GM23338 (cell line): ENCODE results near the gene SPTA1. TPM values are rescaled to one million over a fixed set of nuclear protein-coding genes. Genes with fewer than 3 reads are reported as not detected.

ENCODE experiments used
- ATAC-seq: fragments of 200-7000 bp; cut with Tn5 transposase; 3 replicates; pipeline ENCODE4 v1.9.1; 2020
- DNase-seq: peaks from one replicate; pipeline ENCODE4 v3.0.0-alpha.2; 2015; ENCODE audit warnings: low spot score
- H2AFZ ChIP-seq: fragments of 200-600 bp; sonication (generic); 2 replicates; pipeline ENCODE4 v1.8.0; 2016; ENCODE audit warnings: antibody characterized with exemption, mild to moderate bottlenecking, moderate library complexity
- H3F3A ChIP-seq: fragments of 200-600 bp; sonication (generic); replicated peaks from 2 replicates; pipeline ENCODE4 v1.8.0; 2017; ENCODE audit warnings: antibody characterized with exemption, mixed run types, low read depth
- H3K27ac ChIP-seq: fragments of 200-600 bp; sonication (generic); 2 replicates; pipeline ENCODE4 v1.6.1; 2016; ENCODE audit warnings: low read depth
- H3K27me3 ChIP-seq: fragments of 200-600 bp; sonication (generic); 2 replicates; pipeline ENCODE4 v1.8.0; 2016; ENCODE audit warnings: mild to moderate bottlenecking, mixed run types, moderate library complexity; ENCODE audit not compliant: insufficient read depth
- H3K36me3 ChIP-seq: fragments of 200-600 bp; sonication (generic); 2 replicates; pipeline ENCODE4 v1.8.0; 2016; ENCODE audit warnings: mild to moderate bottlenecking; ENCODE audit not compliant: insufficient read depth
- H3K4me1 ChIP-seq: fragments of 200-600 bp; sonication (generic); 2 replicates; pipeline ENCODE4 v1.8.0; 2016; ENCODE audit warnings: mild to moderate bottlenecking, moderate library complexity; ENCODE audit not compliant: insufficient read depth
- H3K4me2 ChIP-seq: fragments of 200-600 bp; sonication (generic); 2 replicates; pipeline ENCODE4 v1.7.1; 2017; ENCODE audit warnings: mixed run types
- H3K4me3 ChIP-seq: fragments of 200-600 bp; sonication (generic); 2 replicates; pipeline ENCODE4 v1.6.1; 2016; ENCODE audit warnings: mixed run types
- H3K79me2 ChIP-seq: fragments of 200-600 bp; sonication (generic); replicated peaks from 2 replicates; pipeline ENCODE4 v1.8.0; 2017; ENCODE audit warnings: mild to moderate bottlenecking; ENCODE audit not compliant: insufficient read depth
- H3K9me2 ChIP-seq: fragments of 200-600 bp; sonication (generic); 2 replicates; pipeline ENCODE4 v1.8.0; 2017; ENCODE audit not compliant: insufficient read depth
- H4K20me1 ChIP-seq: fragments of 200-600 bp; sonication (generic); replicated peaks from 2 replicates; pipeline ENCODE4 v1.8.0; 2017; ENCODE audit warnings: mild to moderate bottlenecking; ENCODE audit not compliant: insufficient read depth
- H3K27ac Mint-ChIP-seq: 2 replicates; pipeline ENCODE4 v1.8.0; 2020; ENCODE audit warnings: inconsistent platforms, mild to moderate bottlenecking, moderate library complexity, mixed read lengths
- H3K27me3 Mint-ChIP-seq: 3 replicates; pipeline ENCODE4 v1.8.0; 2022; ENCODE audit warnings: low read depth, mild to moderate bottlenecking, moderate library complexity, mixed read lengths, inconsistent platforms; ENCODE audit not compliant: insufficient read depth, poor library complexity
- H3K36me3 Mint-ChIP-seq: 3 replicates; pipeline ENCODE4 v1.8.0; 2021; ENCODE audit warnings: low read depth, mild to moderate bottlenecking, inconsistent platforms, moderate library complexity, mixed read lengths
- H3K4me1 Mint-ChIP-seq: 3 replicates; pipeline ENCODE4 v1.8.0; 2020; ENCODE audit warnings: mild to moderate bottlenecking, inconsistent platforms, mixed read lengths
- H3K4me3 Mint-ChIP-seq: 3 replicates; pipeline ENCODE4 v1.8.0; 2021; ENCODE audit warnings: moderate library complexity, mild to moderate bottlenecking, inconsistent platforms, mixed read lengths
- H3K9me3 Mint-ChIP-seq: 3 replicates; pipeline ENCODE4 v1.8.0; 2020; ENCODE audit warnings: moderate library complexity, mild to moderate bottlenecking, inconsistent platforms, mixed read lengths
- CREB1 ChIP-seq: fragments of 250-450 bp; sonication (Bioruptor Pico); IDR thresholded peaks from 2 replicates; pipeline ENCODE4 v1.5.0; 2020; ENCODE audit warnings: low read depth, mild to moderate bottlenecking, moderate library complexity
- EZH2 ChIP-seq: fragments of 200-600 bp; sonication (generic); IDR thresholded peaks from one replicate; pipeline ENCODE4 v1.8.0; 2017; ENCODE audit warnings: antibody characterized with exemption, mild to moderate bottlenecking, low read depth; ENCODE audit not compliant: unreplicated experiment
- EZH2phosphoT487 ChIP-seq: fragments of 200-600 bp; sonication (generic); IDR thresholded peaks from one replicate; pipeline ENCODE4 v1.8.1; 2018; ENCODE audit warnings: antibody characterized with exemption; ENCODE audit not compliant: unreplicated experiment
- JUNB ChIP-seq: IDR thresholded peaks from one replicate; pipeline ENCODE4 v1.6.1; 2016; ENCODE audit warnings: antibody characterized with exemption; ENCODE audit not compliant: unreplicated experiment
- NANOG ChIP-seq: IDR thresholded peaks from 2 replicates; pipeline ENCODE4 v1.6.1; 2016; ENCODE audit warnings: antibody characterized with exemption, borderline replicate concordance
- STAT1 ChIP-seq: IDR thresholded peaks from one replicate; pipeline ENCODE4 v1.6.1; 2016; ENCODE audit warnings: antibody characterized with exemption; ENCODE audit not compliant: unreplicated experiment
- polyA plus RNA-seq: library from polyadenylated mRNA; unstranded; fragments of >200 nt; fragmentation: Nextera tagmentation; extraction: Ambion mirVana; gene quantifications from 2 replicates; pipeline ENCODE4 v1.2.1, GENCODE V29; 2016
- total RNA-seq: library from RNA; depleted of rRNA; stranded (reverse); fragments of >200 nt; shearing (Covaris generic); gene quantifications from 2 replicates; pipeline ENCODE4 v1.2.3, GENCODE V29; 2014
- TF ChIP-seq, protein P1 (sequence below): IDR thresholded peaks from one replicate; pipeline ENCODE4 v1.6.1; 2018; ENCODE audit warnings: antibody characterized with exemption; ENCODE audit not compliant: unreplicated experiment
- TF ChIP-seq, protein P2 (sequence below), 2 experiments: fragments of 200-600 bp in 1 of 2; sonication (generic) in 1 of 2; conservative IDR thresholded peaks; 2 replicates each; pipeline versions ENCODE4 v1.5.1 to v1.6.1; 2016 to 2017; ENCODE audit warnings: antibody characterized with exemption in 2 of 2, low read depth in 2 of 2, mild to moderate bottlenecking in 2 of 2, moderate library complexity in 1 of 2
- TF ChIP-seq, protein P3 (sequence below): IDR thresholded peaks from 2 replicates; pipeline ENCODE4 v1.6.1; 2016; ENCODE audit warnings: antibody characterized with exemption

Gene SPTA1
- total and polyA plus RNA-seq, 2 experiments from 2014 or later, result not detected

DNA sequence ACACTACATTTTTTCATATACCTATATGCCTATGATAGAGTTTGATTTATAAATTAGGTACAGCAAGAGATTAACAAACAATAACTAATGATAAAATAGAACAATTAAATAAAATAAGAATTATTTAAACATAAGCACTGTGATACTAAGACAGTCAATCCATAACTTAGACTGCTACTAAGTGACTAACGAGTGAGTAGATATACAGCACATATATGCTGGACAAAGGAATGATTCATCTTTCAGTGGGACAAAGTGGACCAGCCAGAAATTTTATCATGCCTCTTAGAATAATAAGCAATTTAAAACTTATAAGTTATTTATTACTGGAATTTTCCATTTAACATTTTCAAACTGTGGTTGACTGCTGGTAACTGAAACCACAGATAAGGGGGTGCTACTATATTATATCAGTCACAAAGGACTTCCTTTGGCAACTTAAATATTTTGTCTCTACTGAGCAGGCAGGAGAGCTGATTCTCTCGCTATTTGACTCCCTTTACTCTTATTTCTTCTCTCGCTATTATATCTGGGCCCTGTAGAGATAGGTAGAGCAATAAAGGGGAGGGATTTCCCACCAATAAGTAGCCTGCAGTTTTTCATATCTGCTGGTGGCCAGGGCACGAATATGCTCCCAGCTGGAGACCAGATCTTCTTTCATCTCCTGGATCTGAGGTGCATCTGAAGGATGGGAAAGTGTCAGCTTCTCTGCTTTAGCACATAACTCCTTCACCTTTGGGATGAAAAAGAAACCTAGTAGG is 10.8 kb downstream of the SPTA1 start (continued):
- no peak for TF ChIP-seq STAT1
- TF ChIP-seq, protein P1, sequence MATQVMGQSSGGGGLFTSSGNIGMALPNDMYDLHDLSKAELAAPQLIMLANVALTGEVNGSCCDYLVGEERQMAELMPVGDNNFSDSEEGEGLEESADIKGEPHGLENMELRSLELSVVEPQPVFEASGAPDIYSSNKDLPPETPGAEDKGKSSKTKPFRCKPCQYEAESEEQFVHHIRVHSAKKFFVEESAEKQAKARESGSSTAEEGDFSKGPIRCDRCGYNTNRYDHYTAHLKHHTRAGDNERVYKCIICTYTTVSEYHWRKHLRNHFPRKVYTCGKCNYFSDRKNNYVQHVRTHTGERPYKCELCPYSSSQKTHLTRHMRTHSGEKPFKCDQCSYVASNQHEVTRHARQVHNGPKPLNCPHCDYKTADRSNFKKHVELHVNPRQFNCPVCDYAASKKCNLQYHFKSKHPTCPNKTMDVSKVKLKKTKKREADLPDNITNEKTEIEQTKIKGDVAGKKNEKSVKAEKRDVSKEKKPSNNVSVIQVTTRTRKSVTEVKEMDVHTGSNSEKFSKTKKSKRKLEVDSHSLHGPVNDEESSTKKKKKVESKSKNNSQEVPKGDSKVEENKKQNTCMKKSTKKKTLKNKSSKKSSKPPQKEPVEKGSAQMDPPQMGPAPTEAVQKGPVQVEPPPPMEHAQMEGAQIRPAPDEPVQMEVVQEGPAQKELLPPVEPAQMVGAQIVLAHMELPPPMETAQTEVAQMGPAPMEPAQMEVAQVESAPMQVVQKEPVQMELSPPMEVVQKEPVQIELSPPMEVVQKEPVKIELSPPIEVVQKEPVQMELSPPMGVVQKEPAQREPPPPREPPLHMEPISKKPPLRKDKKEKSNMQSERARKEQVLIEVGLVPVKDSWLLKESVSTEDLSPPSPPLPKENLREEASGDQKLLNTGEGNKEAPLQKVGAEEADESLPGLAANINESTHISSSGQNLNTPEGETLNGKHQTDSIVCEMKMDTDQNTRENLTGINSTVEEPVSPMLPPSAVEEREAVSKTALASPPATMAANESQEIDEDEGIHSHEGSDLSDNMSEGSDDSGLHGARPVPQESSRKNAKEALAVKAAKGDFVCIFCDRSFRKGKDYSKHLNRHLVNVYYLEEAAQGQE, result no peak
- TF ChIP-seq, protein P2, sequence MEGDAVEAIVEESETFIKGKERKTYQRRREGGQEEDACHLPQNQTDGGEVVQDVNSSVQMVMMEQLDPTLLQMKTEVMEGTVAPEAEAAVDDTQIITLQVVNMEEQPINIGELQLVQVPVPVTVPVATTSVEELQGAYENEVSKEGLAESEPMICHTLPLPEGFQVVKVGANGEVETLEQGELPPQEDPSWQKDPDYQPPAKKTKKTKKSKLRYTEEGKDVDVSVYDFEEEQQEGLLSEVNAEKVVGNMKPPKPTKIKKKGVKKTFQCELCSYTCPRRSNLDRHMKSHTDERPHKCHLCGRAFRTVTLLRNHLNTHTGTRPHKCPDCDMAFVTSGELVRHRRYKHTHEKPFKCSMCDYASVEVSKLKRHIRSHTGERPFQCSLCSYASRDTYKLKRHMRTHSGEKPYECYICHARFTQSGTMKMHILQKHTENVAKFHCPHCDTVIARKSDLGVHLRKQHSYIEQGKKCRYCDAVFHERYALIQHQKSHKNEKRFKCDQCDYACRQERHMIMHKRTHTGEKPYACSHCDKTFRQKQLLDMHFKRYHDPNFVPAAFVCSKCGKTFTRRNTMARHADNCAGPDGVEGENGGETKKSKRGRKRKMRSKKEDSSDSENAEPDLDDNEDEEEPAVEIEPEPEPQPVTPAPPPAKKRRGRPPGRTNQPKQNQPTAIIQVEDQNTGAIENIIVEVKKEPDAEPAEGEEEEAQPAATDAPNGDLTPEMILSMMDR (conservative IDR thresholded peaks at IDR 0.05; ENCODE audit: low read depth in 2 of 2), result no peak
- TF ChIP-seq EZH2phosphoT487, result no peak
- TF ChIP-seq CREB1 (CRISPR knock-in tag), result no peak
- TF ChIP-seq JUNB, result no peak

DNA sequence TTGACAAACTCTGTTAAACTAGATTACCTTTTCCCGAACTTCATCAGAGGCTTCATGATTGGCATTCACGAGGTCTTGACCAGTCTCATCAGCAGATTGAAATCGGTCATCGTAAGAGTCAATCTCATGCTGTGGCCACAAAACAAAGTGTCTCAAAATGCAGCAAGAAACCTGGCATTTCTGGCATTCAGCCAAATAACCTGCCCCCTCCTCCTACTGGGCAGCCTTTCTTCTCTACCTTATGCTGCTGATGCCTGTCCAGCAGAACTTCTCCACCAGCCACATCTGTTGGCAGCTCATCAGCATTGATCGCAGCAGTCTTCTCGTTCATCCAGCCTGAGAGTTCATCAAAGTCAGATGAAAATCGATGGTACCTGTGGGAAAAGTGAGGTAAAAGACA is 12.2 kb downstream of the SPTA1 start:
- Histone ChIP-seq H3K4me1 (no peaks in the 10 kb centered on the region), H3K4me2 (no peak overlapping the region), H3K4me3 (no peak overlapping the region), H2AFZ (no peak overlapping the region), H3K79me2 (no peaks in the 10 kb centered on the region), H3K27me3 (no peaks in the 10 kb centered on the region), H4K20me1 (no peaks in the 10 kb centered on the region), H3K36me3 (no peaks in the 10 kb centered on the region), H3K9me2 (no peaks in the 10 kb centered on the region), H3F3A (no peaks in the 10 kb centered on the region), H3K27ac (no peak overlapping the region)
- no peak for ATAC-seq
- no peak overlapping the region for H3K4me3 Mint-ChIP-seq
- H3K36me3 Mint-ChIP-seq, result no peaks in the 10 kb centered on the region
- H3K27ac Mint-ChIP-seq, result no peak overlapping the region
- TF ChIP-seq JUNB (no peak), STAT1 (no peak), EZH2 (no peak), NANOG (no peak), EZH2phosphoT487 (no peak)
- TF ChIP-seq, protein P2 (conservative IDR thresholded peaks at IDR 0.05; ENCODE audit: low read depth in 2 of 2), result no peak
- TF ChIP-seq, protein P3, sequence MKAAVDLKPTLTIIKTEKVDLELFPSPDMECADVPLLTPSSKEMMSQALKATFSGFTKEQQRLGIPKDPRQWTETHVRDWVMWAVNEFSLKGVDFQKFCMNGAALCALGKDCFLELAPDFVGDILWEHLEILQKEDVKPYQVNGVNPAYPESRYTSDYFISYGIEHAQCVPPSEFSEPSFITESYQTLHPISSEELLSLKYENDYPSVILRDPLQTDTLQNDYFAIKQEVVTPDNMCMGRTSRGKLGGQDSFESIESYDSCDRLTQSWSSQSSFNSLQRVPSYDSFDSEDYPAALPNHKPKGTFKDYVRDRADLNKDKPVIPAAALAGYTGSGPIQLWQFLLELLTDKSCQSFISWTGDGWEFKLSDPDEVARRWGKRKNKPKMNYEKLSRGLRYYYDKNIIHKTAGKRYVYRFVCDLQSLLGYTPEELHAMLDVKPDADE, result no peak
- no peaks in the 10 kb centered on the region for H3K9me3 Mint-ChIP-seq
- DNase-seq, result no peak
- H3K4me1 Mint-ChIP-seq, result peaks cover 4% of the 10 kb centered on the region; the same call in 2 of the 3 replicates
- H3K27me3 Mint-ChIP-seq, result no peaks in the 10 kb centered on the region
